NCI-H146 treated with DMSO at 0.1 percent for 48 hours (cell line): ENCODE results near the gene PUM1.

Source experiments
- DNase-seq: peaks from one replicate; lab custom pipeline; 2025; ENCODE audit not compliant: unreplicated experiment; lab: John Stamatoyannopoulos, UW

The PUM1 gene

DNA sequence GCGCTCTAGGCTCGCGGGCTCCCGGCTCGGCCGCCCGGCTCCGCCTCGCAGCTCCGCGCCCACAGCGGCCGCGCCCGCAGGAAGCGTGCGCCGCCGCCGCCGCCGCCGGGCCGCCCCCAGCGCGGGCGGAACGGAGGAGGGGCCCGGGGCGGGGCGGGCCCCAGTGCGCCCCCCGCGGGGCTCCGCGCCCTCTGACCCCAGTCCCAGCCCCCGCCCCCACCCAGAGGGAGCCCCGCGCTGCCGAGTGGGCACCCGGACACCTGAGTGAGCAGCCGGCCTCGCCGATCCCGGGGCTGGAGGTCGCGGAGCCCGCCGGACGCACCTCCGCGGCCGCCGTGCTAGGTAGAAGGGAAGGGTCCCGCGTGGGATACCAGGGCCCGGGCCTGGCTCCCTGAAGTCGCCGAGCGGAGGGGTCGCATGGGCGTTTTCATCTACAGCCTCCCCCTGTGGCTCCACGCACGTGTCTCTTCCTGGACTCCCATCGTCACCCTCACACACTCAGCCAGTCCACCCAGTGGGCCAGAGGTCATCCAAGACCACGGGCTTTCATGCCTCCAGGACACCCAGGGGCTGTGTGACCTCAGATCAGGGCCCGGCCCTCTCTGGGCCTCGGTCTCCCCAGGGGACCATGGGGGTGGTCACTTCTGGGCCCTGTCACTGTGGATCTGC is 156.7 kb downstream of the PUM1 start, which contains the start of gene SDC3:
Gene SDC3, minus strand, starts transcription at position 63 of the 669 bp plus-strand sequence. CDS start 172 bp downstream, outside the sequence.
- no peak for DNase-seq

GRCh38 chr1:30908316-30908695 is 157.2 kb downstream of the PUM1 start:
- DNase-seq: no peak

DNA sequence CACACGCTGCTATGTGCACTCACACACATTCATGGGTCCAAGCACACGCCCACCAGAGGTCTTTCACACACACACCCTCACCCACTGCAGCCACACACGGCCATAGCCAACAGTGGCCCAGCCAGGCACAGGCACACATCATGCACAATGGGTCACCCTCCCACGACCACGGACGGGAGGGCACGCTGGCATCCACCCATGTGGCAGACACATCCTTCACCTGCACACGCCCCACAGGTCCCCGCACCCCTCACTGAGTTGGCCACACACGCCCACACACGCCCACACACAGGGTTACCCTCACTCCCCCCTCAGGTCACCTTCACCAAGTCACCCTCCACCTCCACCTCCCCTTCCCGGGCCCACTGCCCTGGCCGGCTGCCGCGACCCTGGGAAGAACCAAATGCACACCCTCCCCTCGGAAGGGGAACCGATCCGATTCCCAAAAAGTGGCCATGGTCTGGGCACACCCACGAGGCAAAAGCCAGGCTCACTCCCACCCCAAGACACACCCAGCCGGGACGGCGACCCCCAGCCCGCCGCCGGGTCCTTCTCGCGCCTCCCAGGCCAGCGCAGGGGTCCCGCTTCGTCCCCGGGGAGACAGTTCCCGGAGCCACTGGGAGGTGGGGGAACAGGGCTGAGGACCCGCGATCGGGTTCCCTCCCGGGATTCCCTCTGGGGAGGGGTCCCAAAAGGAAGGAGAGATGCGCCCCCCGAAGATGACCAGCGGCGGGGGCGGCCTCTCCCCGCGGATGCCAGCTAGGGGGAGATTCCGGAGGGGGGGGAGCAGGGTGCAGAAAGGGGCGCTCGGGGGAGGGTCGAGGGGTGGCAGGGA is 157.8 kb downstream of the PUM1 start:
- DNase-seq: no peak

DNA sequence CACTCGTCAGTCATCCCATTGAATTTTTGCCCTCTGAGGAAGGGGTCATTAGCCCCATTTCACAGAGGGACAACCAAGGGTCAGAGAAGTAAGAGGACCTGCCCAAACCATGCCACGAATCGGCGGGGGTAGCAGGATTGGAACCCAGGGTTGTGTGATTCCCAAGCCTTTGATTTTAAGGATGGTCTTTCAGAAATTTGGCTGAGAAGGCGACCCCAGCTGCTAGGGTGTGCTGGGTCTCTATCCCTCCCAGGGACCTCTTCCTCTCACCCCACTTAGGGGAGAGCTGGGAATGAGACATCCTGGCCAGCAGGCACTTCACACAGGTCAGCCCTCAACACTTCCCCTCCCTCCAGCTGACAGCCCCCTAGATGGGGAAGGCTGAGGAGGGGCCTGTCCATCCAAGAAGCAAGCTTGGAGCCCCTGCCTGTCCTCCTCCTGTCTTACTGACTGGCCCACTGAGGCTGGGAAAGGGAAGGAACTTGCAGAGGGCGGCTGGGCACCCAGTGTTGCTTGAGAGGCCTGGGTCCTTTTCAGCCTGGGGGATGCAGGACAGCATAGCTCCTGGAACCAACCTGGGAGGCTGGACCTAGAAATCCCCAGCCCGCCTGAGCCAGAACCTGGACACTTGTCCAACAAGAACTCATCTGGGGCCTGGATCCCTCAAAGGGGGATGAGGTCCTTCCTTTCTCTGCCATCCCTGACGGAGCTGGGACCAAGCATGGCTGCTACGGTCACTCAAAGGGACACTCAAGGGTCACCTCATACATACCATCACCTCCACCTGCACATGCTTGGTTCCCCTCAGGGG is 158.7 kb downstream of the PUM1 start:
- DNase-seq: no peak

GRCh38 chr1:30905916-30906620 is 159.4 kb downstream of the PUM1 start:
- no peak for DNase-seq

DNA sequence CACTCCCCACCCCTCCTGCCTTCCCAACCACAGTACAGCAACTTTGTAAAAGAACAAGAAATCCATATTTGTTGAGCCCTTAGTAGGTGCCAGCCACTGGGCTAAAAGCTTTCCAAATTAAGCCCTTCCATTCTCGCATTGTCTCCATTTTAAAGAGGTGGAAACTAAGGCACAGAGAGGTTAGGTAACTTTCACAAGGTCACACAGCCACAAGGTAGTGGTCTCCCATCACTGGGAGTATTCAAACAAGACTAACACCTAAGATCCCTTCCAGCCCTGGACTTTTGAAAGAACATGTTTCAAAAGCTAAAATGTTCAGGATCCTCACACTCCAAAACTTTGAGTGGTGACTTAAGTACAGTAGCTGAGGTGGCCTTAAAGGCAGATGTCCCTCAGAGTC is 160.1 kb downstream of the PUM1 start:
- no peak for DNase-seq

DNA sequence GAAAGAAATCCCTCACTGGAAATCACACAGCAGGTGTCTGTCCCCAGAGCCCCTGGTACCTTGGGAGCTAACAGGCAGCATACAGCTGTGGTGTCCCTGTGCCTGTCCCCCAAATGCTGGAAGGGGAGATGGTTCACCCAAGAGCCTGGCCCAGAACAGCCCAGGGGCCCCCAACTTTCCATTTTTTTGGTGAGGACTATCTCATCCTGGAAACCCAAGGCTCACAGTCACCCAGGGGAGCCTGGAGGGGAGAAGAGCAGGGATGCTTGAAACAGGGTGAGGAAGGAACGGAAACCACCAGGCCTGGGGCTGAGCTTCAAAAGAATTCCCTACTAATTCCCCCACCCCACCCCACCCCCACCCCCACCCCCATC is 160.6 kb downstream of the PUM1 start:
- DNase-seq: no peak

- no peak for DNase-seq
Observed at GRCh38 chr1:30904191-30904961, 161.1 kb downstream of the PUM1 start.

DNA sequence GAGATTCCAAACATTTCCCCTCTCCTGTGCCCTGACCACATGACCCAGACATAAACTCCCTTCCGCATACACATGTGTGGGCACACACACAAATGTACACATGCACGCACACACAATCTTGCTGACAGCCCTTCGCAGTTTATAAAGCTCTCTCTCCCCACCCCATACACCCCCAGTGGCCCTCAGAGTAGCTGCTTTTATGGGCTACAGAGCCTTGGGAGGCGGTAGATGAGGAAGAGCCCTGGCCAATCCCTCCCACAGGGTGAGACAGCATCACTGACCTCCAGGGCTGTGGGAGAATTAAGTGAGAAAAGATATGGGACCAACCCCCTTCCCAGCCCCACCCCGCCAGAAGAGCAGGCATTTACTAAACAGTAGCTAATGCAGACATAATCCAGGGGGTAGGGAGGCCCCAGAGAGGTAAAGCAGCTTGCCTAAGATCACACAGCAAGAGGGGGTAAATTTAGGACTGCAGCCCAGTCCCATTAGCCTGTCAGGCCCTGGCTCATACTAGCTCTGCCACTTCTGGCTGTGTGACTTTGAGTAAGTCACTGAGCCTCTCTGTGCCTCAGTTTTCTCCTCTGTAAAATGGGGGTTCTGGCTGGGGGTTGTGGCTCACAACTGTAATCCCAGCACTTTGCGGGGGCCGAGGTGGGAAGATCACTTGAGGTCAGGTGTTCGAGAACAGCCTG is 162.0 kb downstream of the PUM1 start:
- no peak for DNase-seq

DNA sequence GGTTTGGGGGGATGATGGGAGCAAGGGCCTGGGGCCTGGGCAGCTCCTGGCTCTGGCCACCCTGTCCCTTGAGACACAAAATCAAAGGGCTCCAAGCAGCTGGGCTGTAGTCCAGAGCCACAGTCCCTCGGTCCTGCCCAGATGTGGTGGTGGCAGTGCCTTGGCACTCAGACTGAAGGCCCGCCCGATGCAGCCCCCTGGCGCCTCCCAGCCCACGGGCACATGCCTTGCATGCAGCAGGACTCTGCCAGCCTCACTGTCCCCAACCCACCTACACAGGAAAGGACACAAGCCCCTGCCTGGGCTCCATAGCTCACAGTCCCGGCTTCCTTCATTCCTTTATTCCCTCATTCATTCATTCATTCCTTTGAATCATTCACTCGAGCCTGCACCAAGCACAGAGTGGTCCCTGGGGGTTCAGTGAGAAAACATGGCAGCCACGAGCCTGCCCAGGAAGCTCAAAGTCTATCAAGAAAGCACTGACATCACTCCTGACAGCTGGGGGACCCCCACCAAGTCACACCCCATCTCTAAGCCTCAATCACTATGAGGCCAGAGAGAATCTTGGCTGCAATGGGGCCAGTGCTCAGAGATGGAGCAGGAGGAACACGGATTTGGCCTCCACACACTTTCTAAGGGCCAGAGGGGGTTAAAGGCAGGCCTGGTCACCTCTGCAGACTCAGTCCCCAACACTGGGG is 162.8 kb downstream of the PUM1 start:
- no peak for DNase-seq

- DNase-seq: no peak
Observed at GRCh38 chr1:30901798-30902581, 163.5 kb downstream of the PUM1 start.

- no peak for DNase-seq
Observed at GRCh38 chr1:30900931-30901560, 164.5 kb downstream of the PUM1 start.

GRCh38 chr1:30900486-30900885 is 165.0 kb downstream of the PUM1 start:
- DNase-seq: no peak

- no peak for DNase-seq
Observed at GRCh38 chr1:30899577-30900389, 165.7 kb downstream of the PUM1 start.

- DNase-seq: no peak
Observed at GRCh38 chr1:30898031-30898815, 167.3 kb downstream of the PUM1 start.

- DNase-seq: no peak
Observed at GRCh38 chr1:30896905-30897304, 168.6 kb downstream of the PUM1 start.
